Measurements from ENCODE around the gene PIK3C2B. TPM values are rescaled to one million over a fixed set of nuclear protein-coding genes. Genes with fewer than 3 reads are reported as not detected.

The PIK3C2B gene
- total and polyA plus RNA-seq, 2 of the 8 experiments (the other 6 are each of a cell fraction or from before 2014, with no cell fraction given), result 20.4 to 36.7 TPM

DNA sequence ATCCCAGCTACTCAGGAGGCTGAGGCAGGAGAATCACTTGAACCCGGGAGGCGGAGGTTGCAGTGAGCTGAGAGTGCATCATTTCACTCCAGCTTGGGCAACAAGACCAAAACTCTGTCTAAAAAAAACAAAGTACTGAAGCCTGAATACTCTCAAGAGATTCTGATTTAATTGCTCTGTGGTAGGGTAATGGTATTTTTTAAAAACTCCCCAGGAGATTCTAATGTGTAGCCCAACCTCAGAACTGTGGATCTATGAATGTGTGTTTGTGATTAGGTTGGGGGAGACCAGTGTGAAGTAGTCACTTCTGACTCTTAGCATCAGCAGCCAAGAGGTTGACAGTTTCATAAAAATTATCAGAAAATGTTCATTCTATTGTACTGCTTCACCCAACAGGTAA lies 21.9 kb downstream of the PIK3C2B start (continued):
- TF ChIP-seq SIN3A (conservative IDR thresholded peaks at IDR 0.05 in 1 of 2, IDR thresholded peaks at IDR 0.05 in 1 of 2; ENCODE audit: low read depth in 1 of 2, low read length in 2 of 2), result no peak
- TF ChIP-seq HDAC2 (IDR thresholded peaks at IDR 0.05; ENCODE audit: borderline replicate concordance in 1 of 2, low read depth in 2 of 2, low read length in 2 of 2), result no peak
- TF ChIP-seq NRF1 (IDR thresholded peaks at IDR 0.05; ENCODE audit: low read depth, low read length), result no peak
- no peak for TF ChIP-seq POLR2AphosphoS5 (IDR thresholded peaks at IDR 0.05; ENCODE audit: low read depth, low read length)
- TF ChIP-seq SP1 (IDR thresholded peaks at IDR 0.05; ENCODE audit: low read depth, low read length), result no peak
- TF ChIP-seq, protein P1, sequence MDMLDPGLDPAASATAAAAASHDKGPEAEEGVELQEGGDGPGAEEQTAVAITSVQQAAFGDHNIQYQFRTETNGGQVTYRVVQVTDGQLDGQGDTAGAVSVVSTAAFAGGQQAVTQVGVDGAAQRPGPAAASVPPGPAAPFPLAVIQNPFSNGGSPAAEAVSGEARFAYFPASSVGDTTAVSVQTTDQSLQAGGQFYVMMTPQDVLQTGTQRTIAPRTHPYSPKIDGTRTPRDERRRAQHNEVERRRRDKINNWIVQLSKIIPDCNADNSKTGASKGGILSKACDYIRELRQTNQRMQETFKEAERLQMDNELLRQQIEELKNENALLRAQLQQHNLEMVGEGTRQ (IDR thresholded peaks at IDR 0.05; ENCODE audit: low read length), result no peak
- no peak for TF ChIP-seq CTBP2 (IDR thresholded peaks at IDR 0.05; ENCODE audit: borderline replicate concordance, insufficient read depth, insufficient read length, low read length)
- no peak for TF ChIP-seq ASH2L (IDR thresholded peaks at IDR 0.05; ENCODE audit: low read length)
